Left lung (tissue), 10 donors: Measurements from ENCODE around the gene OR2A12. TPM values are rescaled to one million over a fixed set of nuclear protein-coding genes. Genes with fewer than 3 reads are reported as not detected.
A peak's percentile ranks its signal among the peaks of the same experiment; 100 is the strongest.

Source experiments
- ATAC-seq: fragments of 200-7000 bp; cut with Tn5 transposase; one replicate; pipeline ENCODE4 v1.9.1; 2020; ENCODE audit warnings: moderate library complexity
- DNase-seq, 4 donors: peaks; one replicate each; pipeline ENCODE4 v3.0.0-alpha.2; 2013 to 2020
- H3K27ac ChIP-seq, 2 donors: fragments of 200-600 bp; sonication (generic) in 1 of 2; one replicate each; pipeline versions ENCODE4 v1.5.0 to v1.8.0; 2020 to 2021
- H3K27me3 ChIP-seq, 2 donors: fragments of 200-600 bp; sonication (generic) in 1 of 2; one replicate each; pipeline versions ENCODE4 v1.5.0 to v1.8.0; 2020 to 2021
- H3K36me3 ChIP-seq, 2 donors: fragments of 200-600 bp; sonication (generic) in 1 of 2; one replicate each; pipeline versions ENCODE4 v1.5.0 to v1.8.0; 2020 to 2021
- H3K4me1 ChIP-seq, 2 donors: fragments of 200-600 bp; one replicate each; pipeline ENCODE4 v1.8.0; 2021
- H3K4me3 ChIP-seq, 2 donors: fragments of 200-600 bp; sonication (generic) in 1 of 2; one replicate each; pipeline versions ENCODE4 v1.5.0 to v1.8.0; 2020 to 2021; ENCODE audit warnings: mild to moderate bottlenecking in 1 of 2
- H3K9me3 ChIP-seq, 2 donors: fragments of 200-600 bp; sonication (generic) in 1 of 2; one replicate each; pipeline versions ENCODE4 v1.5.0 to v1.8.0; 2020 to 2021
- intact Hi-C, 2 donors: fragments of 100-400 bp; cut with DNase I; formaldehyde crosslinking; loops; one replicate each; pipeline versions ENCODE4 v1.11.2 to v1.14.2; 2022
- polyA plus RNA-seq, 6 donors: library from polyadenylated mRNA; unstranded; fragments of 120-200 nt; gene quantifications; one replicate each; pipeline ENCODE4 v1.2.1, GENCODE V29; 2013; ENCODE audit not compliant: insufficient read length in 6 of 6
- total RNA-seq, 2 donors: library from RNA; stranded (reverse); fragmentation: NEBNext Ultra II Directional; extraction: Animal tissue kit (Norgen Biotek cat#: 25700); gene quantifications; one replicate each; pipeline ENCODE4 v1.2.1, GENCODE V29; 2021
- TF ChIP-seq, protein P1 (sequence below), 2 donors: fragments of 200-600 bp; sonication (generic) in 1 of 2; IDR thresholded peaks; one replicate each; pipeline versions ENCODE4 v1.5.0 to v1.8.0; 2021; ENCODE audit warnings: antibody characterized with exemption in 2 of 2
- donor health status: DM: no; HTN: yes; CAD: no.
- donor health status: DM: no; HTN: no; CAD: no.

OR2A12 gene
- total and polyA plus RNA-seq, 8 donors: 0.07 to 0.15 (median 0.09) TPM; not detected in 2

DNA sequence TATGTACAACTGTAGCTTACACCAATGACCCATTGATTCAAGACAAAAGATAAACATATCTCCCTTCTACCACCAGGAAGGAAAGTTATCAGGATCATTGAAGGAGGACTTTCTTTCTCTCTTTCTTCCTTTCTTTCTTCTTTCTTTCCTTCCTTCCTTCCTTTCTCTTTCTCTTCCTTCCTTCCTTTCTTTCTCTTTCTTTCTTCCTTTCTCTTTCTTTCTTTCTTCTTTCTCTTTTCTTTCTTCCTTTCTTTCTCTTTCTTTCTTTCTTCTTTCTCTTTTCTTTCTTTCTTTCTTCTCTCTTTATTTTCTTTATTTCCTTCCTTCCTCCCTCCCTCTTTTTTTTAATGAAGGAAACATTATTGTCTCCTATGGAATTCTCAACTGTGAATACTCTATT is 12.7 kb downstream of the OR2A12 start:
- intact Hi-C loops: no loop called here
- H3K27ac ChIP-seq: no peak overlapping the region
- no peak overlapping the region for H3K4me3 ChIP-seq
- H3K27me3 ChIP-seq: peaks cover 0 to 43% of the 10 kb centered on the region in 2 donors
- TF ChIP-seq, protein P1, sequence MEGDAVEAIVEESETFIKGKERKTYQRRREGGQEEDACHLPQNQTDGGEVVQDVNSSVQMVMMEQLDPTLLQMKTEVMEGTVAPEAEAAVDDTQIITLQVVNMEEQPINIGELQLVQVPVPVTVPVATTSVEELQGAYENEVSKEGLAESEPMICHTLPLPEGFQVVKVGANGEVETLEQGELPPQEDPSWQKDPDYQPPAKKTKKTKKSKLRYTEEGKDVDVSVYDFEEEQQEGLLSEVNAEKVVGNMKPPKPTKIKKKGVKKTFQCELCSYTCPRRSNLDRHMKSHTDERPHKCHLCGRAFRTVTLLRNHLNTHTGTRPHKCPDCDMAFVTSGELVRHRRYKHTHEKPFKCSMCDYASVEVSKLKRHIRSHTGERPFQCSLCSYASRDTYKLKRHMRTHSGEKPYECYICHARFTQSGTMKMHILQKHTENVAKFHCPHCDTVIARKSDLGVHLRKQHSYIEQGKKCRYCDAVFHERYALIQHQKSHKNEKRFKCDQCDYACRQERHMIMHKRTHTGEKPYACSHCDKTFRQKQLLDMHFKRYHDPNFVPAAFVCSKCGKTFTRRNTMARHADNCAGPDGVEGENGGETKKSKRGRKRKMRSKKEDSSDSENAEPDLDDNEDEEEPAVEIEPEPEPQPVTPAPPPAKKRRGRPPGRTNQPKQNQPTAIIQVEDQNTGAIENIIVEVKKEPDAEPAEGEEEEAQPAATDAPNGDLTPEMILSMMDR (IDR thresholded peaks at IDR 0.05): no peak
- no peaks in the 10 kb centered on the region for H3K36me3 ChIP-seq
- DNase-seq (no peak), ATAC-seq (no peak)
- H3K4me1 ChIP-seq: no peaks in the 10 kb centered on the region
- H3K9me3 ChIP-seq: no peaks in the 10 kb centered on the region

DNA sequence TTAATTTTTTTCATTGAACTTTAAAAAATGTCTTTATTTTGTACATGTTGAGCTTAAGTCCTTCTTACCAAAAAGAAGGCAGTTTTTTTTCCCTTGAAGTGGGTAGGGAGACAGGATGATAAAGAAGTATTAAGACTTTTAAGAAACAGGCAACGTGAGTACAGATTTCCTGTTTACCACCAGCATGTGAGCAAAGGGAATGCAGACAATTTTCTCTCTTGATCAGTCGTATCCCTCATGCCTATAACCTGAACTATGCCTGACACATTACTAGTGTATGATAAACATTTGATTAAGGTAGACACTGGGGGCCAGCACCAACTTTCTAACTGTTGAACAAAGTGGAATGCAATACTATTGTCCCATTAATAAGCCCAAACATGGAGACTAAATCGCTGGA is 14.5 kb downstream of the OR2A12 start:
- H3K27ac ChIP-seq: no peak overlapping the region
- H3K36me3 ChIP-seq: no peaks in the 10 kb centered on the region
- TF ChIP-seq, protein P1 (IDR thresholded peaks at IDR 0.05): no peak
- DNase-seq (no peak), ATAC-seq (no peak)
- H3K4me3 ChIP-seq: no peak overlapping the region
- peaks cover 0 to 34% of the 10 kb centered on the region in 2 donors for H3K27me3 ChIP-seq
- H3K4me1 ChIP-seq: no peaks in the 10 kb centered on the region
- no peaks in the 10 kb centered on the region for H3K9me3 ChIP-seq
- intact Hi-C loops: no loop called here

DNA sequence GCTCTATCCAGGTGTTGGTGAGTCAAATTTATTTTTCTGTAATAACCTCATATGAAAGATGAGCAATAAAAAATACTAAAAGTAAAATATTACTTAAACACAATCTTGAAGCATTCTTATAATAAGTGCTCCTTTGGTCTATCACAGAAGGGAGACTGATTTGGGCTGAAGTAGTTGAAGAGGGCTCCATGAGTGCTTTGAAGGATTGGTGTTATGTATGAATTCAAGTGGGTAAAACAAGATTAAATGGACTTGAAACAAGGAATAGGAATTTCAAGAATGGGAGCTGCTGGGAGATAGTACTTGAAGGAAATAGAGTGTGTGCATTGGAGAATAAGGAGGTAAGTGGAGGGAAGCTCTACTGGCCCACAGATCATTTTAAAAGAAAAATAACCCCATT is 16.0 kb downstream of the OR2A12 start:
- Histone ChIP-seq H3K36me3 (no peaks in the 10 kb centered on the region), H3K27ac (no peak overlapping the region), H3K4me3 (no peak overlapping the region), H3K4me1 (no peaks in the 10 kb centered on the region), H3K9me3 (no peaks in the 10 kb centered on the region), H3K27me3 (peaks cover 0 to 28% of the 10 kb centered on the region in 2 donors)
- ATAC-seq (peak; percentile 86), DNase-seq (no peak)
- intact Hi-C loops: no loop called here
- TF ChIP-seq, protein P1 (IDR thresholded peaks at IDR 0.05): no peak

DNA sequence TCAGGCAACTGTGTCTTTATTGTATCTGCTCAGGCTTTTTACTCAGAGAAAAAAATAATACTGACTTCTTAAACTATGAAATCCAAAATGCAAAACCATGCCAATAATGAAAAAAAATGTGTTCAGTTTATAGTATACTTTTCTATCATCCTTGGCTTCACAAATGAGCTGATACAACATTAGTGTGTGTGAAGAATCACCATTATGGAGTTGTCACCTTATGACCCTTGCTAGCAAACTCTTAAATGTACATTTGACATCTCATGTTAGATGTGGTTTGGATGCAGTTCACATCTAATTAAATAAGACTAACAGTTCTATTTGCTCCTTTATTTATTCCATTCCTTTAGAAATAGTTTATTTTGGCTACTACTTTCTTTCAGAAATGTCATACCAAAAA is 19.1 kb downstream of the OR2A12 start:
- Histone ChIP-seq H3K4me1 (no peaks in the 10 kb centered on the region), H3K4me3 (no peak overlapping the region), H3K36me3 (no peaks in the 10 kb centered on the region), H3K9me3 (no peaks in the 10 kb centered on the region), H3K27ac (no peak overlapping the region), H3K27me3 (peaks cover 7 to 19% of the 10 kb centered on the region in 2 donors)
- DNase-seq: peak in 1 of 4 donors; percentile 37
- intact Hi-C loops: no loop called here
- no peak for ATAC-seq
- TF ChIP-seq, protein P1 (IDR thresholded peaks at IDR 0.05): no peak

DNA sequence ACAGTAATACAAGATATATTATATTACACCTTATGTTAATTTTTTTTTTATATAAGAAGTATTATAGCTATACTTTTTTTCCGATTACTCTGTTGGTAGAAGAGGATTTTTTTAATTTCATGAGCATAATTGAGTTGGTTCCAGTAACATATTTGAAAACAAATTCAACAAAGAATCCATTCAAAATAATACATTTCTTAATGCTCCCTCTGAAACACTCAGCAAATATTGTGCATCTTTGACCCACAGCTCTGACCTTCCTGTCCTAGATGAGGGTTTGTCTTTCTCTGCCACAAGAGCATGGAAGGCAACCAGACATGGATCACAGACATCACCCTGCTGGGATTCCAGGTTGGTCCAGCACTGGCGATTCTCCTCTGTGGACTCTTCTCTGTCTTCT is 23.2 kb downstream of the OR2A12 start, which contains the start of gene OR2A2:
Gene OR2A2, plus strand, starts transcription at position 301 of the 400 bp plus-strand sequence. Its CDS starts 0 bp downstream, at position 301.
- H3K4me3 ChIP-seq: no peak within 1 kb of the TSS
- TF ChIP-seq, protein P1 (IDR thresholded peaks at IDR 0.05): no peak
- no peaks in the 10 kb centered on the region for H3K4me1 ChIP-seq
- ATAC-seq (no peak), DNase-seq (no peak)
- no peak within 1 kb of the TSS for H3K27ac ChIP-seq
- intact Hi-C loops: no loop called here
- H3K9me3 ChIP-seq: no peaks in the 10 kb centered on the region
- no peaks in the 10 kb centered on the region for H3K36me3 ChIP-seq
- H3K27me3 ChIP-seq: peaks cover 0 to 7% of the 10 kb centered on the region in 2 donors
